Activated T-helper 9 cell treated with anti-CD3 and anti-CD28 coated beads, Interleukin-2, amount 50 U/mL, for 16 hours (primary cell): Measurements from ENCODE around the gene CCR6.

Source experiments
- DNase-seq: peaks from one replicate; pipeline ENCODE4 v3.0.0-alpha.2; 2020; ENCODE audit warnings: low read depth

The CCR6 gene

DNA sequence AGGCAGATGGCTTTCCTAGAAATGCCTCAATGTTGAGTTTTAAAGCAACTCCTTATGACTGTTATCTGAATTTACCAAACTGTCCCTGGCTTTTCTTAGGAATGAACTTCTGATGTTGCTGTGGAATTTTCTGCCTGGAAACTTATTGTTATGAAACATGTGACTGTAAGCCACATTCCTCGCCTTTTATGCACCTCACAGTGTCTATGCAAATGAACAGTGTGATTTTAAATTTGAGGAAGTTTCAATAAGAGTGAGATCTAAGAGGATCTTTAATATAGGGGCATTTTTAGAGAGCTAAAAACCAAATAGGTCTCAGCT lies 2.4 kb upstream of the CCR6 start:
- no peak for DNase-seq

DNA sequence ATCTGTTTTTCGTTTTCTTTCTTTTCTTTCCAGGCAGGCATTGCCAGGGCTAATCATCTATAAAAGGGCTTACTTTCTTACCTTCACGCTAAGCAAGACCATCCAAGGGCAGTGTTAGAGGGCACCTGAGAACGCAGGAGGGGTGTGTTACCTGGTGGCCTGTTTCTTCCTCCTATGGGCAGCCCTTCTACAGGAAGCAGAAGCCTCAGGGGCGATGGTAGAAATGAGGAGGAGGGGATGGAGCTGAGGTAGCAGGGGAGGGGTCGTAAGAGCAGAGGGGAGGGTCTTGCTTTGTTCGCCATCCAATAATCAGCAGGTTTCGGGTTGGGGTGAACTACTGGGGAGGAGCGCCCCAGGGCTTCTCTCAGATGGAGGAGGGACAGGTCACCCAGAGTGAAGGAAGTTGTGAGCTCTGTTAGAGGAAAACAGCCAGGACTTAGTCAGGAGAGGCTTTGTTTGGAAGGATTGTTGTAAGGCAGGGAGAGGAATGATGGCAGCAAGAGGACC lies 1.5 kb upstream of the CCR6 start:
- DNase-seq, result no peak

DNA sequence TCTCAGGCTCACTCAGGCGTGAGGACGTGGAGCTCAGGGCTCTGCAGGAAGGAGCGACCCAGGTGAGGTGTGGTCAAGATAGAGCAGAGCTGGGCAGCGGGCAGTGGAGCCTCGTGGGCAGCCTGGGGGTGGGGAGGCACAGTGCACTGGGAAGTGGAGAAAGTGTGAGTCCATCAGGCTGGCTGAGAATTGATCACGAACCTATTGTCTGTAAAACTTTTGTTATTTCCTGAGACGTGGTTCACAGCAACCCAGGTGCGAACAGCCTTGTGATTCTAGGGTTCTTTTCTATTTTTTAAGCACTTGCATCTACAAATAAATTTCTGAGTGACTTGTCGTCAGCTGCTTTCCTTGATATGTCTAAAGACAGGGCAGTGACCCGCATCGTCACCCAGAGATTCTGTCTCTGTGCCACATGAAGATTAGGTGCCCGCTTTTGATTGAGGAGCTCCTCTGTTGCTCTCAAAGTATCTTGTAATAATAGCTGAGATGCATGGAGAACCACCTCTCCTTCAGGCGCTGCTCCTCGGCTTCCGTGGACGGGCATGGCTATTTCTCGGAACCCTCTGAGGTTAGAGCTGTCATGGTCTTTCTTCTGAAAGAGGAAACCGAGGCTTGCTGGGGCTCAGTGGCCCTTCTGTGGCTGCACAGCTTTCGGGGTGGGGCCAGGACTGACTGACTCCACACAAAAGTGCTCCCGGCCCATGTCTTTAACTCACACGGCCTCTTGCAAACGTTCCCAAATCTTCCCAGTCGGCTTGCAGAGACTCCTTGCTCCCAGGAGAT lies 662 bp upstream of the CCR6 start:
- no peak for DNase-seq

DNA sequence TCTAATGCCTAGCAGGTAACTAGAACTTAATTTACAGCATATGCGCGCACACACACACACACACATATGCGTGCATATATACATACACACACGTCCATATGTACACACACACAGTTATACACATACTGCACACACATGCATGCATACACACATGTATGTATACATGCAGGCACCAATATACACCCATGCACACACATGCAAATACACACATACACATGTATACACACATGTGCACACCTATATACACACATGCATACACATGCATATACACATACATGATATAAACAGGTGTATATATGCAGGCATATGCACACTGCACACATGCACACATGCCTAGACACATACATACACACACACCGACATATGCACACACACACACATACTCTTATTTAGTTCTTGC lies 1.9 kb downstream of the CCR6 start:
- no peak for DNase-seq

GRCh38 chr6:167125410-167125809 lies 2.5 kb downstream of the CCR6 start:
- no peak for DNase-seq

- no peak for DNase-seq
These were observed 3.0 kb downstream of the CCR6 start for GRCh38 chr6:167125855-167126349.

GRCh38 chr6:167127785-167128531 lies 5.1 kb downstream of the CCR6 start:
- no peak for DNase-seq

DNA sequence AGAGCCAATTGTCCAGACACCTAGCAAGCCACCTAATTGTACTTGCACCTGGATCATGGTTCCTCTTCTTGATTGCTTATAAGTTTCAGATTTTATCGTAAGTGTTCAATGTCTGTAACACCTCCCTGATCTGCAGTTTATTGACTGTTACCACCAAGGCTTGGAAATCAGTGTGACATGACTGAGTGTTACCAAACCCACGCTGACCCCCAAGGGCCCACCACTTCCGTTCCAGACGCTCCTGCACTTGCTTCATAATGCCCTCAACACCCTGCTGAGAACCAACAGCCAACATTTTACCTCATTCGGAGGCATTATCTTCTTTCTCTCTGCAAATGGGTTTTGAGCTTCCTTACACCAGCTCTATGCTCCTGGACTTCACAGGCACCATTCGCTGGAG lies 6.3 kb downstream of the CCR6 start:
- DNase-seq, result no peak

DNA sequence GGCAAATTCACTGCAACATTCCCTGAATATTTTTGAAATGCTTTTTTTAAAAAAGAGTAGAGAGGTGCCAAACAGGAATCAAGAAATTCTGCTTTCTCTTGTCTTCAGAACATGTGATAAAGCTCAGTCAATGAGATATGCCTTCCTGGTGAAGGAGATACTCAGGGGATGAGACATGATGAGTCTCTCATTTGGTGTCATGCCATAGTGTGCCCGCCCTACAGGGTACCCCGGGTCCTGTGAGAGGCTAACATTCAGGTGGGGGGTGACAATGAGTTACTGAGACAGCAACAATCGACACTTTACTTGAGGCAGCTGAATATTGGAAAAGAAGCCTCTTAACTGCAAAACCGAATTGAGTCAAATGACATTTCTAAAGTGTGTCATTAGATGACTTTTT lies 6.7 kb downstream of the CCR6 start:
- DNase-seq, result no peak

DNA sequence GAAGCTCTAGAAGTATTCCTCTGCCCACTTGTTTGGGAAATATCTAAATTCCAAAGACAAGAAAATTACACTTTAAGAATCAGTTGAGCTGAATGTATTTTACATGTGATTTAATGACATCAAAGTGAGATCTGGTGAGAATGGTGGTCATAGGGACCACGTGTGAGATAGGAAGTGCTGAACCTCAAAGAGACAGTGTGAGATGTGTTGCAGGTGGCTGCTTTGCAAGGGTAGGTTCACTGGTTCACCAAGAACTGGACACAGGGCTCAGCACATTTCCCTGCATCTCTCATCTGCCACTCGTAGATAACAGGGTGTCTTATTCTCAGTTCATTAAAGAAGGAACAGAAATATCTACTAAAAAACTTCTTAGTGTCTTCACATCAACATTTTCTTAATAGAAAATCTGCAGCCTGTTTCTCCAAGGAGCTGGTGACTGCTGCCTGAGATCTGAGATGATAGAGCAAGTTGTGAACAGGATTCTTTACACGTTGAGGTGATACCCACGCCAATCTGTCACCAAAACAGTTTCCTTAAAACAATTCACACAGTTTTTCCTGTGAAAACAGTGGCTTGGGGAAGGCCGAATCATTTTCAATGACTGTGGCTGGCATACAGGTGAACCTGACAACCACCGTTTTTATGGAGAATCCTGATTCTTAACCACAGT lies 7.2 kb downstream of the CCR6 start:
- no peak for DNase-seq

DNA sequence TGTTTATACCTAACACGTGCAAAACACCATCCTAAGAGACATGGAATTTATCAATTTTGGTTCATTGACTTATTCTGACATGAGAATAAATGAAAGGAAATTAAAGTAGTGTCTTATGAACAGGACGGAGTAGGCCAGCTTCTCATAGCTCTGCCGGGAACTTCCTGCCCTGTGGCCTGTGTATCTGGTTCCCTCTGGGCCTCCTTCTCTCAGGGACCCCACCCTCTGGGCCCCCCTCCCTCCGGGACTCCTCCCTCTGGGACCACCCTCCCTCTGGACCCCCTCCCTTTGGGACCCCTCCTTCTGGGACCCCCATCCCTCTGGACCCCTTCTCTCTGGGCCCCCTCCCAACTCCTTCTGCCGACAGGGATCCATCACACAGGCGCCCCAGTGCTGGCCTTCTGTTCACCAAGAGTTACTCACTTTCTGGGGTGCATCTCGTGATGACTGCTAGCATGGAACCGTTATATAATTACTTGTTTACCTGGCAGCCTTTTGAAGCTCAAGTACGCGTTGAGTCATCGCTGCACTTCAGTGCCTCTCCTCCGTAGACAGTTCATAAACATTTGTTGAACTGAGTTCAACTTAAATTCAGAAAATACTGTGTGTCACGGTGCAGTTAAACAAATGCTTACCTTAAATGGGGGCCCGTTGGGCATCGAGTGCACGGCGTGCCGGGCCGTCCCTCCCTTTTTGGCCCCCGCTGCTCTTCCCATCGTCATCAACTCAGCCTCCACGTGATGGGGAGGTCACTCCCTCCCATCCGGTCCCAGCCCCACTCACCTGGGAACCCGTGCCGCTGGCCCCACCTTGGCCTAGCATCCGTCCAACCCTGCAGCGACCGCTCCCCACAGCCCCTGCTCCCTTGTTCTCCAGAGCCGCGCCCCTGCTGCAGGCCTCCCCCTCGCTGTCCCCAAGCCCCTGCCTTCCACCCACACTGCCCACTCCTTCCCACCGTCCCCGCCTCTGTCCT lies 8.1 kb downstream of the CCR6 start:
- DNase-seq, result no peak

- DNase-seq, result no peak
These were observed 11.8 kb downstream of the CCR6 start for GRCh38 chr6:167134448-167135328.

GRCh38 chr6:167136376-167136775 lies 13.5 kb downstream of the CCR6 start:
- no peak for DNase-seq

GRCh38 chr6:167137081-167137480 lies 14.2 kb downstream of the CCR6 start:
- no peak for DNase-seq

DNA sequence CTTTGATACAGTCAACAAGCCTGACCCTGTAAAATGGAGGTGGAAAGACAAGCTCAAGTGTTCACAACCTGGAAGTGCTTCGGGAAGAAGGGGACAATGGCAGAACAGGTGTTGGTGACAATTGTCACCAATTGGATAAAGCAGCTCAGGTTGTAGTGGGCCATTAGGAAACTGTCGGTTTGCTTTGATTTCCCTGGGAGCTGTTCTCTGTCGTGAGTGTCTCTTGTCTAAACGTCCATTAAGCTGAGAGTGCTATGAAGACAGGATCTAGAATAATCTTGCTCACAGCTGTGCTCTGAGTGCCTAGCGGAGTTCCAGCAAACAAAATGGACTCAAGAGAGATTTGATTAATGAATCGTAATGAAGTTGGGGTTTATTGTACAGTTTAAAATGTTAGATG lies 15.0 kb downstream of the CCR6 start:
- no peak for DNase-seq

DNA sequence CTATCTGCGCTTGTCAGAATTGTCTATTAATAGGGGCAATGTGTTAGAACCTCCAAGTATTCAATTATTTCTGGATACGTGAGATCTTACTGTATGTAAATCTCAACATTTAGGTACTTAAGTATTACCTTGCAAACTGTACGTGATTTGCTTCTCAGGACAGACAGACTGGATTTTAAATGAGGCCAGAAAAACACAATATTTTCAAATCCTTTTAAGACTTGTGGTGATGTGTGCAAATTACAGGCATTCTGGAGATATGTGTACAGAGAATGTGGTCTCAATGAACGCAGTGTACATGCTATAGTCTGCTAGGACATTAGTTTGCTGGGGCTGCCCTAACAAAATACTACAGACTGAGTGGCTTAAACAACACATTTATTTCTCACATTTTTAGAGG lies 16.9 kb downstream of the CCR6 start:
- DNase-seq, result no peak

- DNase-seq, result no peak
These were observed 17.9 kb downstream of the CCR6 start for GRCh38 chr6:167140589-167141474.

- DNase-seq, result peak; percentile 50
These were observed 19.0 kb downstream of the CCR6 start for GRCh38 chr6:167141667-167142432.

DNA sequence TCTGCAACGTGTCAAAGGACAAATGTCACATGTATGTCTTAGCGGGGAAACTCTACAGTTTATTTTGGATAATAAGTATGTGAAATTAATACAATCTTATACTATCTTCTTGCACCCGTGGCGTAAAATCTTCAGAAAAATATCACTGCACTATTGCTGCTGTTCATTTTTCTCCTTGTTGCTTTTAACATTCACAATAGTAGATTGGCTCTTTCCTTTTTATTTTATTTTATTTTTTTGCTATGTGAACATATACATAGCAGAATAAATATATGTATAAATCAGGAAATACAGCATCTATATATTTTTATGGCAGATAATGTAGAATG lies 19.5 kb downstream of the CCR6 start:
- DNase-seq, result no peak
